ENCODE data around the gene PDYN. TPM values are rescaled to one million over a fixed set of nuclear protein-coding genes. Genes with fewer than 3 reads are reported as not detected.

The PDYN gene
- polyA plus RNA-seq, 1 donor (not counting 4 experiments of a cell fraction or from before 2014, with no cell fraction given), result not detected

GRCh38 chr20:1946442-1946761, 47.5 kb downstream of the PDYN start:
- peak overlapping the region; percentile 67 for H3K4me2 ChIP-seq (ENCODE audit: control insufficient read depth, extremely low read depth, insufficient read depth, low read depth, low read length)
- FAIRE-seq (no peak), DNase-seq (ENCODE audit: low read depth, low spot score) (no peak)
- no peaks in the 10 kb centered on the region for H3K9me1 ChIP-seq (ENCODE audit: control insufficient read depth, extremely low read depth, insufficient read depth, low read length)
- no peaks in the 10 kb centered on the region for H3K79me2 ChIP-seq (ENCODE audit: control insufficient read depth, insufficient read depth, low read length)
- TF ChIP-seq CTCF (optimal IDR thresholded peaks at IDR 0.05 in 1 of 3, IDR thresholded peaks at IDR 0.05 in 1 of 3, conservative IDR thresholded peaks at IDR 0.05 in 1 of 3; ENCODE audit: extremely low read depth in 1 of 3, insufficient read depth in 2 of 3, low read length in 3 of 3) (no peak), EZH2 (IDR thresholded peaks at IDR 0.05; ENCODE audit: low read length) (no peak)
- H3K27me3 ChIP-seq (ENCODE audit: control insufficient read depth, extremely low read depth, insufficient read depth, low read length), result no peaks in the 10 kb centered on the region
- H3K9ac ChIP-seq (ENCODE audit: control insufficient read depth, extremely low read depth, insufficient read depth, low read length), result no peak overlapping the region
- H3K36me3 ChIP-seq (ENCODE audit: control insufficient read depth in 2 of 2, extremely low read depth in 1 of 2, insufficient read depth in 2 of 2, low read length in 2 of 2), result no peaks in the 10 kb centered on the region
- no peaks in the 10 kb centered on the region for H3K9me3 ChIP-seq (ENCODE audit: control insufficient read depth, low read depth, low read length)
- H3K4me3 ChIP-seq (ENCODE audit: control insufficient read depth in 2 of 3, extremely low read depth in 1 of 3, insufficient read depth in 2 of 3, low read depth in 1 of 3, low read length in 3 of 3), result peak overlapping the region in 1 of 3 experiments; percentile 19
- peaks cover 35% of the 10 kb centered on the region for H3K4me1 ChIP-seq (ENCODE audit: control insufficient read depth, extremely low read depth, insufficient read depth, low read length)
- H4K20me1 ChIP-seq (ENCODE audit: control insufficient read depth, extremely low read depth, insufficient read depth, low read length), result no peaks in the 10 kb centered on the region
- H3K27ac ChIP-seq (ENCODE audit: control insufficient read depth, insufficient read depth, low read length), result no peak overlapping the region
- no peak overlapping the region for H2AFZ ChIP-seq (ENCODE audit: control insufficient read depth, low read length)
- dilution Hi-C loops (cut with MboI; ENCODE audit: extremely low pct_ligation_motif_present, low sequenced_read_pairs), result no loop called here

- Histone ChIP-seq H3K4me1 (ENCODE audit: control insufficient read depth, extremely low read depth, insufficient read depth, low read length) (peaks cover 42% of the 10 kb centered on the region), H3K4me2 (ENCODE audit: control insufficient read depth, extremely low read depth, insufficient read depth, low read depth, low read length) (no peak overlapping the region), H4K20me1 (ENCODE audit: control insufficient read depth, extremely low read depth, insufficient read depth, low read length) (no peaks in the 10 kb centered on the region), H3K4me3 (ENCODE audit: control insufficient read depth in 2 of 3, extremely low read depth in 1 of 3, insufficient read depth in 2 of 3, low read depth in 1 of 3, low read length in 3 of 3) (no peak overlapping the region), H3K9me1 (ENCODE audit: control insufficient read depth, extremely low read depth, insufficient read depth, low read length) (no peaks in the 10 kb centered on the region), H3K36me3 (ENCODE audit: control insufficient read depth in 2 of 2, extremely low read depth in 1 of 2, insufficient read depth in 2 of 2, low read length in 2 of 2) (no peaks in the 10 kb centered on the region), H3K27ac (ENCODE audit: control insufficient read depth, insufficient read depth, low read length) (no peak overlapping the region), H3K79me2 (ENCODE audit: control insufficient read depth, insufficient read depth, low read length) (no peaks in the 10 kb centered on the region), H3K9ac (ENCODE audit: control insufficient read depth, extremely low read depth, insufficient read depth, low read length) (no peak overlapping the region), H3K27me3 (ENCODE audit: control insufficient read depth, extremely low read depth, insufficient read depth, low read length) (no peaks in the 10 kb centered on the region), H2AFZ (ENCODE audit: control insufficient read depth, low read length) (no peak overlapping the region), H3K9me3 (ENCODE audit: control insufficient read depth, low read depth, low read length) (no peaks in the 10 kb centered on the region)
- no peak for FAIRE-seq
- dilution Hi-C loops (cut with MboI; ENCODE audit: extremely low pct_ligation_motif_present, low sequenced_read_pairs), result no loop called here
- no peak for DNase-seq (ENCODE audit: low read depth, low spot score)
- TF ChIP-seq CTCF (optimal IDR thresholded peaks at IDR 0.05 in 1 of 3, IDR thresholded peaks at IDR 0.05 in 1 of 3, conservative IDR thresholded peaks at IDR 0.05 in 1 of 3; ENCODE audit: extremely low read depth in 1 of 3, insufficient read depth in 2 of 3, low read length in 3 of 3), result no peak
- TF ChIP-seq EZH2 (IDR thresholded peaks at IDR 0.05; ENCODE audit: low read length), result no peak
Measured at GRCh38 chr20:1945660-1946059, 48.2 kb downstream of the PDYN start.

Measured in keratinocyte (primary cell).